ENCODE results near the gene SAMD11.

DNA sequence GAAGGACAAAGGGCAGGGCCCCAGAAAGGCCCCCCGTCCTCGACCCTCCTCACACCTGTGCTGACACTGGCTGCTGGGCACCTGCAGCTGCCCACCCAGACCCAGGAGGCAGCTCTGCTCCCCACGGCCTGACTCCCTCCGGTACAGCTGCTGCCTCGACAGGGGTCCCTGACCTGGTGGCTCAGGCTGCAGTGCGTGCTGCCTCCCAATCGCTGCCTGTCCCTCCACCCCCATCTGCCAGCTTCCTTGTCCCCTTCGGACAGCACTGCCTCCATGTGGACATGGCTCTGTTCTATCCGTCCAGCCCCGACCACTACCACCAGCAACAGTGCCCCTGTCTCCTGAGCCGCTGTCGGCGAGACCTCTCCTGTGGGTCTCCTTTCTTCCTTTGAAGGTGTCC is 31.2 kb downstream of the SAMD11 start:
- TF ChIP-seq POLR2A (IDR thresholded peaks at IDR 0.05) = no peak
- TF ChIP-seq, protein P1, sequence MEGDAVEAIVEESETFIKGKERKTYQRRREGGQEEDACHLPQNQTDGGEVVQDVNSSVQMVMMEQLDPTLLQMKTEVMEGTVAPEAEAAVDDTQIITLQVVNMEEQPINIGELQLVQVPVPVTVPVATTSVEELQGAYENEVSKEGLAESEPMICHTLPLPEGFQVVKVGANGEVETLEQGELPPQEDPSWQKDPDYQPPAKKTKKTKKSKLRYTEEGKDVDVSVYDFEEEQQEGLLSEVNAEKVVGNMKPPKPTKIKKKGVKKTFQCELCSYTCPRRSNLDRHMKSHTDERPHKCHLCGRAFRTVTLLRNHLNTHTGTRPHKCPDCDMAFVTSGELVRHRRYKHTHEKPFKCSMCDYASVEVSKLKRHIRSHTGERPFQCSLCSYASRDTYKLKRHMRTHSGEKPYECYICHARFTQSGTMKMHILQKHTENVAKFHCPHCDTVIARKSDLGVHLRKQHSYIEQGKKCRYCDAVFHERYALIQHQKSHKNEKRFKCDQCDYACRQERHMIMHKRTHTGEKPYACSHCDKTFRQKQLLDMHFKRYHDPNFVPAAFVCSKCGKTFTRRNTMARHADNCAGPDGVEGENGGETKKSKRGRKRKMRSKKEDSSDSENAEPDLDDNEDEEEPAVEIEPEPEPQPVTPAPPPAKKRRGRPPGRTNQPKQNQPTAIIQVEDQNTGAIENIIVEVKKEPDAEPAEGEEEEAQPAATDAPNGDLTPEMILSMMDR (IDR thresholded peaks at IDR 0.05) = no peak
